GM18499 (cell line): Measurements from ENCODE around the gene OXCT2.

ENCODE experiments used
- ATAC-seq: cut with Tn5 transposase; IDR thresholded peaks from one replicate; pipeline ENCODE4 v1.9.1; 2021; ENCODE audit warnings: moderate number of reproducible peaks; ENCODE audit not compliant: insufficient read depth, unreplicated experiment

OXCT2 gene

DNA sequence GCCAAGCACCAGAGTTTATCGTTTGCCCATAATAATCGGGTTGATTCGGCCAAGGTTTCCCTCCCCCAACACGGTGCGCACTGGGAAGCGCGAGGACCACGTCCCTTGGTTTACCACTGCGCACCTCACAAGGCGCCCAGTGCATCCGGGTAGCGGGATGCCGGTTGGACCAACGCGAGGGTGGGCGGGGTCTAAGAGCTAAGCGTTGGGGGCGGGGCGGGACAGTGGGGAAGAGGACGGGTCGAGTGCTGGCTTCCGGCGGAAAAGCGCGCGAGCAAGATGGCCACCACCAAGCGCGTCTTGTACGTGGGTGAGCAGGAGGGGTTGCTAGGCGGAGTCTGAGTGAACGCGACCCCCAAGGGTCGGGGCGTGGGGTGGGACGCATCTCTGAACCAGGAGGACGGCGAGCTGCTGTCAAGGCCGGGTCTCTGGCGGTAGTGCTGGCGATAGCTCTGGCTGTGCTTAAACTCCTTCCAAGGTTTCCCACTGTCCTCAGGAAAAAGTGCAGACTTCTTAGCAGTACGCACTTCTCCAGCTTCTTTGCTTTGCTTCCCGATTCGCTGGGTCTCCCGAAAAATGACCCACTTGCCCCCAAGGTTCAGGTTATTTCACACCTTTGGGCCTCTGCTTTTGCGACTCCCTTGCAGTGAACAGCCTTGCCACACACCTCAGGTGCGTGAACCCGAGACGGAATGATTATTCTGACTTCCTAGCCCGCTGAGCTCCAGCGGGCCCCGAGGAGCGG, 32.4 kb downstream of the OXCT2 start, which contains the start of gene PPIE:
TSS of gene PPIE (plus strand) at position 261 of the 745 bp plus-strand sequence. CDS start at position 280, 19 bp downstream.
- no peak for ATAC-seq

- ATAC-seq: no peak
Observed at GRCh38 chr1:39737546-39738169, 33.5 kb downstream of the OXCT2 start.

DNA sequence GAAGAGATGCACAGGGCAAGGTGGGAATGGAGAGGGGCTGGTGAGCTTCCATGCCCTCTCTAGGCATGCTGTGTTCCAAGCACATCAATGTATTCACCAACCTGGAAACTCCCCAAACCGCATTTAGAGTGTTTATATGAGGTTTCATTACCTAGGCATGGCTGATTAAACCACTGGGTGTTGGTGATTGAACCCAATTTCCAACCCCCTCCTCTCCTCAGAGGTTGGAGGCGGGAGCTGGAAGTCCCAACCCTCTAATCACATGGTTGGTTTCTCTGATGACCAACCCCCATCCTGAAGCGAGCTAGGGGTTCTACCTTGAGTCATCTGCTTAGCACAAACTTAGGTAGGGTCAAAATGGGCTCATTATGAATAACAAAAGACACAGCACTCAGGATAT, 35.4 kb downstream of the OXCT2 start:
- ATAC-seq: no peak

GRCh38 chr1:39733161-39733560, 38.0 kb downstream of the OXCT2 start:
- ATAC-seq: no peak

- ATAC-seq: no peak
Observed at GRCh38 chr1:39732730-39733129, 38.4 kb downstream of the OXCT2 start.

DNA sequence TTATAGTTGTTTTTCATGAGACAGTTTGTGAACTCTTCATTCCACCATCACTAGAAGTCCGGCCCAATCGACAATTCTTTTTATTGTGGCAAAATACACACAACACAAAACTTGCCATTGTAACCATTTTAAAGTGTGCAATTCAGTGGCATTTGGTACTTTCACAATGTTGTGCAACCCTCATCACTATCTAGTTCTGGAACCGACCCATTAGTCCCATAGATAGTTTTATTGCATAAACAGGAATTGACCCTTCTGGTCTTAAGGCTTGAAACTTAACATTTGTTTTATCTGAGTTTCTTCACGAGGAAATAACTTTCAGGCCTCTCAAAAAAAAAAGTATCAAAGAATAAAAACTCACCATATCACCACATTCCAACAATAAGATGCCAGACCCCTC, 41.3 kb downstream of the OXCT2 start:
- ATAC-seq: no peak

- ATAC-seq: no peak
Observed at GRCh38 chr1:39729030-39729429, 42.1 kb downstream of the OXCT2 start.

DNA sequence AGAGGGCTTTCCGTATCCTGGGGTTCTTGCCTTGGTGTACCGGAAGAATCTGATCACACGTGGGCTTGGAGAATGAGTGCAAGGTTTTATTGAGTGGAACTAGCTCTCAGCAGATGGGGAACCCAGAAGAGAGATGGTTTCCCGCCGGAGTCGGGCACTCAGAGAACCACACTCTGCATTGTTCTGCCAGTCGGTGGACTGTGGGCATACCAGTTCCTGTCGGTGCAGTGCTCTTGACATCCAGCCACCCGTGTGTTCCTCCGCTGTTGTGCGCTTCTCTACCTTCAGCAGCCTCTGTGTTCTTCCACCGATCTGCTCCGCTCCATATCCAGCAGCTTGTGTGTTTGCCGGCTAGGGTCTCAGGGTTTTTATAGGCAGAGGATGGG, 43.2 kb downstream of the OXCT2 start:
- no peak for ATAC-seq

DNA sequence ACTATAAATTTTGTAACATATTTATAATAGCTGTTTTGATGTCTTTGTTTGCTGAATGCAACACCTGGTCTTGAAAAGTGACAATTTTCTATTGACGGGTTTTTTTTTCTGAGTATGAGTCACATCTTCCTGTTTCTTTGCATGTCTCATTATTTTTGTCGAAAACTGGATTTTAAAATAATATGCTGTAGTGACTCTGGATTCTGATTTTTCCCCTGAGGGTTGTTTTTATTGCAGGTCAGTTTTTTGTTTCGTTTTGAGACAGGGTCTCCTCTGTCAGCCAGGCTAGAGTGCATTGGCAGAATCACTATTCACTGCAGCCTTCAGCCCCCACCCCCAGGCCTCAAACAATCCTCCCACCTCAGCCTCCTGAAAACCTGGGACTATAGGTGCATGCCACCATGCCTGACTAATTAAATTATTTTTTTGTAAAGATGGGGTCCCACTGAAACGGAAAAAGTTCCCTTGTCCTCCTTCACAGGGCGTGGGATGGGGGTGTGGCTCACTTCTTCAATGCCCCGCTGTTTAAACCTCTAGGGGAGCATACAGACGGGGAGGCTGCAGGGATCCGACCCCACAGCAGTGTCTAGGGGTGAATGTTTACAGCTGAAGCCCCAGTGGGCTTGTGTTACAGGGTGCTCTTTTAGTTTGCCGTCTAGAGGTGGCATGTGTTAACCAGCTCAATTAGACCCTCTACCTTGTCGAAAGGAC, 43.8 kb downstream of the OXCT2 start:
- no peak for ATAC-seq

GRCh38 chr1:39726600-39726999, 44.5 kb downstream of the OXCT2 start:
- no peak for ATAC-seq

DNA sequence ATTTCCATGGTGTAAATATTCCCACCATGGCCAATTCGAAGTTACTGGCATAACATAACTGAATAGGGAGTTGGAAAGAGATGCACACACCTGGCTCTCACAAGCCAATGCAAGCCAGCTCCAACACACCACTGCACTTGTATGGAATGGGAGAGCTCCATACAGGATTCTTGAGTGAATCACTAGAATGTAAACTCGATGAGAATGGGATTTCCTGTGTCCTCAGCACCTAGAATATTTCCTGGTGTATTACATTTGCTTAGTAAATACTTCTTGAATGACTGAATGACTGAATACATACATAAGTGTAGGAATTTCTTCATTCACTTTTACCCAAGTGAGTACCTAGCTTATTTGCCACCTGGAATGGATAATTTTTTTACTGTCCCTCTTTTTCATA, 48.7 kb downstream of the OXCT2 start:
- no peak for ATAC-seq

DNA sequence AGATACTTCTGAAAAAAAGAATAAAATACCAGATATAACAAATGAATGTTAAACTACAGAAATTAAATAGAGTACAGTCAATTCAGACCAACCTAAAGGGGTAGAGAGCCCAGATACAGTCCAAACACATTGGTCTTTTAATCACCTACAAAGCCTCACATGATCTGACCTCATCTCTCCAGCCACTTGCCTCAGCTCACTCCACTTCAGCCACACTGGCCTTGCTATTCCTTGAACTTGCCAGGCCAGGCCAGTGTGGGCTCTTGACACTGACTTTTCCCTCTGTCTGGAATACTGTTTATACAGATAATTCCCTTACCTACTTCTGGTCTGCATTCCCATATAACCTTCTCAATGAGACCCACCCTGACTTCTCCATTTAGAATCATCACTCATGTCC, 49.5 kb downstream of the OXCT2 start:
- no peak for ATAC-seq

- ATAC-seq: no peak
Observed at GRCh38 chr1:39720094-39720999, 50.8 kb downstream of the OXCT2 start.
